HG03196 (cell line): ENCODE results near the gene MAGEA4.

Experiments used
- ATAC-seq: cut with Tn5 transposase; IDR thresholded peaks from one replicate; pipeline ENCODE4 v1.9.1; 2021; ENCODE audit not compliant: unreplicated experiment

Gene MAGEA4

GRCh38 chrX:151923648-151924047 is 11.0 kb downstream of the MAGEA4 start:
- ATAC-seq = no peak

- no peak for ATAC-seq
Measured at GRCh38 chrX:151929126-151929525, 16.4 kb downstream of the MAGEA4 start.

GRCh38 chrX:151935358-151935757 is 22.7 kb downstream of the MAGEA4 start:
- no peak for ATAC-seq

GRCh38 chrX:151938172-151938571 is 25.5 kb downstream of the MAGEA4 start:
- ATAC-seq = no peak

- ATAC-seq = no peak
Measured at GRCh38 chrX:151954730-151955129, 42.0 kb downstream of the MAGEA4 start.

- no peak for ATAC-seq
Measured at GRCh38 chrX:151958101-151958500, 45.4 kb downstream of the MAGEA4 start.

GRCh38 chrX:151962034-151962433 is 49.3 kb downstream of the MAGEA4 start:
- no peak for ATAC-seq

- ATAC-seq = no peak
Measured at GRCh38 chrX:151966236-151966635, 53.5 kb downstream of the MAGEA4 start.

GRCh38 chrX:151970027-151970426 is 57.3 kb downstream of the MAGEA4 start:
- ATAC-seq = no peak

GRCh38 chrX:151970661-151971060 is 58.0 kb downstream of the MAGEA4 start:
- no peak for ATAC-seq

- ATAC-seq = no peak
Measured at GRCh38 chrX:151973060-151973661, 60.5 kb downstream of the MAGEA4 start.

GRCh38 chrX:151973851-151974335 is 61.2 kb downstream of the MAGEA4 start:
- ATAC-seq = no peak
